HepG2 (cell line): ENCODE results near the gene PARP15. TPM values are rescaled to one million over a fixed set of nuclear protein-coding genes. Genes with fewer than 3 reads are reported as not detected.

Source experiments
- ARID4A ChIP-seq: sonication (generic); formaldehyde crosslinking; IDR thresholded peaks from 2 replicates; pipeline ENCODE4 v1.5.0; 2020; ENCODE audit warnings: mild to moderate bottlenecking, missing genetic modification reagents, borderline replicate concordance
- HDAC2 ChIP-seq: sonication (generic); formaldehyde crosslinking; IDR thresholded peaks from 2 replicates; pipeline ENCODE4 v1.4.0; 2020; ENCODE audit warnings: missing genetic modification reagents
- HOXA5 ChIP-seq: sonication (generic); formaldehyde crosslinking; IDR thresholded peaks from 2 replicates; pipeline ENCODE4 v1.4.0; 2020; ENCODE audit warnings: missing genetic modification reagents
- HOXD1 ChIP-seq: sonication (generic); formaldehyde crosslinking; IDR thresholded peaks from 2 replicates; pipeline ENCODE4 v1.5.0; 2020; ENCODE audit warnings: missing genetic modification reagents
- JUN ChIP-seq: sonication (generic); formaldehyde crosslinking; IDR thresholded peaks from 2 replicates; pipeline ENCODE4 v1.4.0; 2020; ENCODE audit warnings: mild to moderate bottlenecking, missing genetic modification reagents
- KDM1A ChIP-seq: IDR thresholded peaks from 2 replicates; pipeline ENCODE4 v1.6.1; 2016; ENCODE audit warnings: missing compliant biosample characterization
- MAFF ChIP-seq: IDR thresholded peaks from 2 replicates; pipeline ENCODE4 v1.6.1; 2011; ENCODE audit warnings: low read depth, low read length, improper control_type of control experiment
- NAIF1 ChIP-seq: sonication (generic); formaldehyde crosslinking; IDR thresholded peaks from 2 replicates; pipeline ENCODE4 v1.5.0; 2020; ENCODE audit warnings: mild to moderate bottlenecking, missing genetic modification reagents, borderline replicate concordance
- PRMT3 ChIP-seq: sonication (generic); formaldehyde crosslinking; IDR thresholded peaks from 2 replicates; pipeline ENCODE4 v1.8.1; 2022; ENCODE audit warnings: low read depth, mild to moderate bottlenecking, moderate library complexity, missing genetic modification reagents, borderline replicate concordance
- RXRA ChIP-seq: sonication (generic); formaldehyde crosslinking; IDR thresholded peaks from 2 replicates; pipeline ENCODE4 v1.5.1; 2020; ENCODE audit warnings: missing genetic modification reagents
- SMYD3 ChIP-seq: sonication (generic); formaldehyde crosslinking; IDR thresholded peaks from 2 replicates; pipeline ENCODE4 v1.8.1; 2023; ENCODE audit warnings: mild to moderate bottlenecking, missing genetic modification reagents
- SOX5 ChIP-seq: IDR thresholded peaks from 2 replicates; pipeline ENCODE4 v1.6.1; 2016; ENCODE audit warnings: borderline replicate concordance
- SPEN ChIP-seq: sonication (generic); formaldehyde crosslinking; IDR thresholded peaks from 2 replicates; pipeline ENCODE4 v1.5.1; 2020; ENCODE audit warnings: low read depth, mild to moderate bottlenecking, missing genetic modification reagents
- ZNF331 ChIP-seq: sonication (generic); formaldehyde crosslinking; IDR thresholded peaks from 2 replicates; pipeline ENCODE4 v1.4.0; 2020; ENCODE audit warnings: missing genetic modification reagents
- ZNF350 ChIP-seq: sonication (generic); formaldehyde crosslinking; IDR thresholded peaks from 2 replicates; pipeline ENCODE4 v1.4.0; 2020; ENCODE audit warnings: mild to moderate bottlenecking, low read depth, missing genetic modification reagents, borderline replicate concordance
- ZNF614 ChIP-seq: IDR thresholded peaks from 2 replicates; pipeline ENCODE4 v1.6.1; 2018; ENCODE audit warnings: missing biosample characterization, missing genetic modification reagents, inconsistent platforms, borderline replicate concordance
- ZNF704 ChIP-seq: sonication (generic); formaldehyde crosslinking; IDR thresholded peaks from 2 replicates; pipeline ENCODE4 v1.8.1; 2023; ENCODE audit warnings: mild to moderate bottlenecking, inconsistent platforms, moderate library complexity, missing genetic modification reagents, borderline replicate concordance
- ZNF816 ChIP-seq: sonication (generic); formaldehyde crosslinking; IDR thresholded peaks from 2 replicates; pipeline ENCODE4 v1.8.0; 2022; ENCODE audit warnings: missing genetic modification reagents, mild to moderate bottlenecking, borderline replicate concordance
- polyA plus RNA-seq, 8 experiments: library from polyadenylated mRNA; depleted of rRNA in 3 of 8; stranded (reverse) in 7 of 8; unstranded in 1 of 8; fragments of >200 nt; fragmentation: Illumina TruSeq in 4 of 8; extraction: Trizol in 4 of 8; gene quantifications; 2 replicates each; pipeline versions ENCODE4 v1.2.1 to v1.2.3, GENCODE V29; 2011 to 2016; ENCODE audit warnings: low read depth in 4 of 8, missing spikeins in 1 of 8, mixed read lengths in 1 of 8; ENCODE audit not compliant: insufficient read depth in 1 of 8
- total RNA-seq, 5 experiments: library from RNA; depleted of rRNA; stranded (reverse); fragments of >200 nt; fragmentation: Illumina TruSeq; extraction: Trizol; gene quantifications; 2 replicates each; pipeline ENCODE4 v1.2.3, GENCODE V29; 2016; ENCODE audit warnings: low read depth in 1 of 5
- TF ChIP-seq, protein P1 (sequence below): sonication (generic); formaldehyde crosslinking; IDR thresholded peaks from 2 replicates; pipeline ENCODE4 v1.8.0; 2022; ENCODE audit warnings: mild to moderate bottlenecking, missing genetic modification reagents, borderline replicate concordance
- TF ChIP-seq, protein P2 (sequence below): sonication (generic); formaldehyde crosslinking; IDR thresholded peaks from 2 replicates; pipeline ENCODE4 v1.4.0; 2020; ENCODE audit warnings: mild to moderate bottlenecking, missing genetic modification reagents

The PARP15 gene
- total and polyA plus RNA-seq, 2 of the 13 experiments (the other 11 are each of a cell fraction or from before 2014, with no cell fraction given), result 0.02 TPM; not detected in 1

DNA sequence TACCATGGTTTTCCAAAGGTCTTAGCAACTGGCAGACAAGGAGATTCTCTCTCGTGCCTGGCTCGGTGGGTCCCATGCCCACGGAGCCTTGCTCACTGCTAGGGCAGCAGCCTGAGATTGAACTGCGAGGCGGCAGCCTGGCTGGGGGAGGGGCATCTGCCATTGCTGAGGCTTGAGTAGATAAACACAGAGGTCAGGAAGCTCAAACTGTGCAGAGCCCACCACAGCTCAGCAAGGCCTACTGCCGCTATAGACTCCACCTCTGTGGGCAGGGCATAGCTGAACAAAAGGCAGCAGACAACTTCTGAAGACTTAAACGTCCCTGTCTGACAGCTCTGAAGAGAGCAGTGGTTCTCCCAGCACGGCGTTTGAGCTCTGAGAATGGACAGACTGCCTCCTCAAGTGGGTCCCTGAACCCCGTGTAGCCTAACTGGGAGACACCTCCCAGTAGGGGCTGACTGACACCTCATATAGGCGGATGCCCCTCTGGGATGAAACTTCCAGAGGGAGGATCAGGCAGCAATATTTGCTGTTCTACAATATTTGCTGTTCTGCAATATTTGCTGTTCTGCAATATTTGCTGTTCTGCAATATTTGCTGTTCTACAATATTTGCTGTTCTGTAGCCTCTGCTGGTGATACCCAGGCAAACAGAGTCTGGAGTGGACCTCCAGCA is 73.9 kb downstream of the PARP15 start (continued):
- TF ChIP-seq ZNF704 (CRISPR knock-in tag) (peak; percentile 37; the same call in 1 of the 2 replicates), SOX5 (peak; percentile 87), MAFF (peak; percentile 90), PRMT3 (CRISPR knock-in tag) (peak; percentile 80; the same call in 1 of the 2 replicates), HDAC2 (CRISPR knock-in tag) (peak; percentile 99), ZNF614 (CRISPR knock-in tag) (peak; percentile 78; the same call in 1 of the 2 replicates), JUN (peak; percentile 78; the same call in 1 of the 2 replicates), ZNF350 (CRISPR knock-in tag) (peak; percentile 65; the same call in 1 of the 2 replicates), ZNF331 (CRISPR knock-in tag) (peak; percentile 90), NAIF1 (peak; percentile 55; the same call in 1 of the 2 replicates), KDM1A (peak; percentile 93), SMYD3 (CRISPR knock-in tag) (peak; percentile 77; the same call in 1 of the 2 replicates), HOXA5 (peak; percentile 89), HOXD1 (peak; percentile 97), RXRA (CRISPR knock-in tag) (peak; percentile 66), ARID4A (CRISPR knock-in tag) (peak; percentile 78; the same call in 1 of the 2 replicates), SPEN (CRISPR knock-in tag) (peak; percentile 61), ZNF816 (0 out of 2 replicates have a peak, but pooled peaks have one; percentile 83)
- TF ChIP-seq, protein P1, sequence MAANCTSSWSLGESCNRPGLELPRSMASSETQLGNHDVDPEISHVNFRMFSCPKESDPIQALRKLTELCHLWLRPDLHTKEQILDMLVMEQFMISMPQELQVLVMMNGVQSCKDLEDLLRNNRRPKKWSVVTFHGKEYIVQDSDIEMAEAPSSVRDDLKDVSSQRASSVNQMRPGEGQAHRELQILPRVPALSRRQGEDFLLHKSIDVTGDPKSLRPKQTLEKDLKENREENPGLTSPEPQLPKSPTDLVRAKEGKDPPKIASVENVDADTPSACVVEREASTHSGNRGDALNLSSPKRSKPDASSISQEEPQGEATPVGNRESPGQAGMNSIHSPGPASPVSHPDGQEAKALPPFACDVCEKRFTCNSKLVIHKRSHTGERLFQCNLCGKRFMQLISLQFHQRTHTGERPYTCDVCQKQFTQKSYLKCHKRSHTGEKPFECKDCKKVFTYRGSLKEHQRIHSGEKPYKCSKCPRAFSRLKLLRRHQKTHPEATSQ (CRISPR knock-in tag), result peak; percentile 91; the same call in 1 of the 2 replicates
- TF ChIP-seq, protein P2, sequence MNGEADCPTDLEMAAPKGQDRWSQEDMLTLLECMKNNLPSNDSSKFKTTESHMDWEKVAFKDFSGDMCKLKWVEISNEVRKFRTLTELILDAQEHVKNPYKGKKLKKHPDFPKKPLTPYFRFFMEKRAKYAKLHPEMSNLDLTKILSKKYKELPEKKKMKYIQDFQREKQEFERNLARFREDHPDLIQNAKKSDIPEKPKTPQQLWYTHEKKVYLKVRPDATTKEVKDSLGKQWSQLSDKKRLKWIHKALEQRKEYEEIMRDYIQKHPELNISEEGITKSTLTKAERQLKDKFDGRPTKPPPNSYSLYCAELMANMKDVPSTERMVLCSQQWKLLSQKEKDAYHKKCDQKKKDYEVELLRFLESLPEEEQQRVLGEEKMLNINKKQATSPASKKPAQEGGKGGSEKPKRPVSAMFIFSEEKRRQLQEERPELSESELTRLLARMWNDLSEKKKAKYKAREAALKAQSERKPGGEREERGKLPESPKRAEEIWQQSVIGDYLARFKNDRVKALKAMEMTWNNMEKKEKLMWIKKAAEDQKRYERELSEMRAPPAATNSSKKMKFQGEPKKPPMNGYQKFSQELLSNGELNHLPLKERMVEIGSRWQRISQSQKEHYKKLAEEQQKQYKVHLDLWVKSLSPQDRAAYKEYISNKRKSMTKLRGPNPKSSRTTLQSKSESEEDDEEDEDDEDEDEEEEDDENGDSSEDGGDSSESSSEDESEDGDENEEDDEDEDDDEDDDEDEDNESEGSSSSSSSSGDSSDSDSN (CRISPR knock-in tag), result peak; percentile 39; the same call in 1 of the 2 replicates
